Measurements from ENCODE around the gene OR52B2.

OR52B2 gene

DNA sequence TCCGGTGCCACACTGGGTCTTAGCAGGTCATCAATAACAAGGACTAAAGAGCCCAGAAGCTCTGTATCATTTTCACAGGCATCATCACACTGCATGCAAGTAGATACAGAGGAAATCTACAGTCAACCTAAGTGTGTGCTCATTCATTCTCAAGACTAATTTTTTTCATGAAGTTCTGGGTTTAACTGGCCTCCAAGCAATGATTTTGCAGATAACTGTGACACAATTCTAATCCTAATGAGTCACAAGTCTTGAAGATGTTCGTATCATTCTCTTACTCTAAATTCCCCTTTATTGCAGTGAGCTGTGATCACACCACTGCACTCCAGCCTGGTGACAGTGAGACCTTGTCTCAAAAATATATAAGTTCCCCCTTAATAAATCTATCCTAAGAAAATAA, 31.4 kb upstream of the OR52B2 start:
- no peak overlapping the region for H3K4me3 ChIP-seq (ENCODE audit: control insufficient read depth, low read depth, low read length)
- TF ChIP-seq CTCF (IDR thresholded peaks at IDR 0.05; ENCODE audit: control insufficient read depth, insufficient read depth, low read depth, low read length, missing control alignments) = no peak
- DNase-seq (ENCODE audit: low read depth) = peak; percentile 24

GRCh38 chr11:6200975-6201374, 30.8 kb upstream of the OR52B2 start:
- no peak for TF ChIP-seq CTCF (IDR thresholded peaks at IDR 0.05; ENCODE audit: control insufficient read depth, insufficient read depth, low read depth, low read length, missing control alignments)
- no peak overlapping the region for H3K4me3 ChIP-seq (ENCODE audit: control insufficient read depth, low read depth, low read length)
- DNase-seq (ENCODE audit: low read depth) = no peak

DNA sequence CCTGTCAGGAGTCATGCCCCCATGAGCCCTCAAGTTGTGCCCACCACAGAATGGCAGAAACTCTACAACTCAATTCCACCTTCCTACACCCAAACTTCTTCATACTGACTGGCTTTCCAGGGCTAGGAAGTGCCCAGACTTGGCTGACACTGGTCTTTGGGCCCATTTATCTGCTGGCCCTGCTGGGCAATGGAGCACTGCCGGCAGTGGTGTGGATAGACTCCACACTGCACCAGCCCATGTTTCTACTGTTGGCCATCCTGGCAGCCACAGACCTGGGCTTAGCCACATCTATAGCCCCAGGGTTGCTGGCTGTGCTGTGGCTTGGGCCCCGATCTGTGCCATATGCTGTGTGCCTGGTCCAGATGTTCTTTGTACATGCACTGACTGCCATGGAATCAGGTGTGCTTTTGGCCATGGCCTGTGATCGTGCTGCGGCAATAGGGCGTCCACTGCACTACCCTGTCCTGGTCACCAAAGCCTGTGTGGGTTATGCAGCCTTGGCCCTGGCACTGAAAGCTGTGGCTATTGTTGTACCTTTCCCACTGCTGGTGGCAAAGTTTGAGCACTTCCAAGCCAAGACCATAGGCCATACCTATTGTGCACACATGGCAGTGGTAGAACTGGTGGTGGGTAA, 29.2 kb upstream of the OR52B2 start, which contains the start of gene OR52W1:
OR52W1 (plus strand) TSS at position 51 of the 637 bp plus-strand sequence; CDS start at position 51, 0 bp downstream.
- TF ChIP-seq CTCF (IDR thresholded peaks at IDR 0.05; ENCODE audit: control insufficient read depth, insufficient read depth, low read depth, low read length, missing control alignments) = no peak
- DNase-seq (ENCODE audit: low read depth) = no peak

DNA sequence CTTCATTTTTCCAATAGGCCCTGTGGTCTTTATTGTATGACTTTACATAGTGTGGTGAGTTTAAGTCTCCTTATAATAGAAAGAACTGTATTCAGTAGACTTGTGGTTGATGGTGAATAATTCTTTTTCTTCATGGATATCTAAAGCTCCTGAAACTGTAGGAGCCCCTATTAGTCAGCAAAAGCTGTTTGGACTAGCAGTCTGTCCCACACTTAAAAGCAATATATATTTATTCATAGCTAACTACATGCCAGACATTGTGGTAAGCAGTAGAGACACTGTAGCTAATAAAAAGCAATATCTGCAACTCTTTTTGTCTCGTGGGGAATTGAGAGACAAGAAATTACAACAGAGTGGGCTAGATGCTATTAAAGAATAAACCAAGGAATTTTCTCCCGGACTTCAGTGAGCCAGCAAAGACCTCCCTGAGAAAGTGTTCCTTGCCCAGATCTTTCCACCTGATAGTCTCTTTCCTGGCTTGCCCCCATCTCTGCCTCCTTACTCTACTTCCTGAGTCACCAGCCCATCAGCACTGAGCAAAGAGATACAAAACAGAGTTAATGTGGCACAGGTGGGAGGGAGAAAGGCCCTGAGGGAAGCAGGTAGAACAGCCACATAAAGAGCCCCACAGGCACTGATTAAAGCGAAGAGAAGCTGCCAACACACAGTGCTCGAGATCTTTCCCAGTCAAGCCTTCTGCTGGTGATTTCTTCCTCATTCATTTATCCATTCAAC, 27.5 kb upstream of the OR52B2 start:
- no peak overlapping the region for H3K4me3 ChIP-seq (ENCODE audit: control insufficient read depth, low read depth, low read length)
- TF ChIP-seq CTCF (IDR thresholded peaks at IDR 0.05; ENCODE audit: control insufficient read depth, insufficient read depth, low read depth, low read length, missing control alignments) = no peak
- DNase-seq (ENCODE audit: low read depth) = no peak

More for the DNA sequence above, 29.2 kb upstream of the OR52B2 start, which contains the start of gene OR52W1:
- no peak within 1 kb of the TSS for H3K4me3 ChIP-seq (ENCODE audit: control insufficient read depth, low read depth, low read length)

DNA sequence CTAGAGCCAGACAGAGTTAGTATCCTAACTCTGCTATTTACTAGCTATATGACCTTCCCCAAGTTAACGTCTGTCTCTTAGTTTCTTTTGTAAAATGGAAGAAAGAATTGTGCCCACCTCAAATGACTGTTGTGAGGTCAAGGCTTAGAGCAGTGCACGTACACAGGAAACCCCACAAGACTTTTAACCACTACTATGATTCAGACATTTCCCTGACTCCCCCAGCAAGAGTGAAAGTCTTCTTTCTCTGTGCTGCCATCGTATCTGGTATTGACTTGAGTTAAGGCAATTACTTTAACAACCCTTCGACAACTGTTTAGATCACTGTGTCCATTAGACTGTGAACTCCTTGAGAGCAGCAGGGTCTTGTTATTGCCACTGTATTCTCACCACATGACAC, 26.3 kb upstream of the OR52B2 start:
- H3K4me3 ChIP-seq (ENCODE audit: control insufficient read depth, low read depth, low read length) = no peak overlapping the region
- TF ChIP-seq CTCF (IDR thresholded peaks at IDR 0.05; ENCODE audit: control insufficient read depth, insufficient read depth, low read depth, low read length, missing control alignments) = no peak
- DNase-seq (ENCODE audit: low read depth) = no peak

GRCh38 chr11:6194065-6194581, 24.0 kb upstream of the OR52B2 start:
- no peak for DNase-seq (ENCODE audit: low read depth)
- H3K4me3 ChIP-seq (ENCODE audit: control insufficient read depth, low read depth, low read length) = no peak overlapping the region
- no peak for TF ChIP-seq CTCF (IDR thresholded peaks at IDR 0.05; ENCODE audit: control insufficient read depth, insufficient read depth, low read depth, low read length, missing control alignments)
